Esophagus squamous epithelium (tissue), 4 donors: ENCODE data around the gene SRBD1.

Experiments
- CTCF ChIP-seq, 6 experiments: fragments of 450-650 bp in 4 of 6; fragments of 200-600 bp in 2 of 6; sonication (generic) in 2 of 6; IDR thresholded peaks; one replicate each; pipeline ENCODE4 v1.5.1; 2016 to 2019; ENCODE audit warnings: antibody characterized with exemption in 6 of 6, mild to moderate bottlenecking in 4 of 6, moderate library complexity in 4 of 6
- POLR2A ChIP-seq, 4 donors: fragments of 450-650 bp; IDR thresholded peaks; one replicate each; pipeline ENCODE4 v1.6.1; 2017; ENCODE audit warnings: antibody characterized with exemption in 4 of 4, mild to moderate bottlenecking in 4 of 4, moderate library complexity in 3 of 4

GRCh38 chr2:45354776-45355175 lies 256.3 kb downstream of the SRBD1 start:
- TF ChIP-seq CTCF (IDR thresholded peaks at IDR 0.05): no peak
- TF ChIP-seq POLR2A (IDR thresholded peaks at IDR 0.05): no peak
